ENCODE data around the gene MAL.
"Not testable (repeated sequence)": the region's sequence is repeated elsewhere in the genome, so short reads cannot be mapped to it uniquely, and the experiment has no call there.

Gene MAL

DNA sequence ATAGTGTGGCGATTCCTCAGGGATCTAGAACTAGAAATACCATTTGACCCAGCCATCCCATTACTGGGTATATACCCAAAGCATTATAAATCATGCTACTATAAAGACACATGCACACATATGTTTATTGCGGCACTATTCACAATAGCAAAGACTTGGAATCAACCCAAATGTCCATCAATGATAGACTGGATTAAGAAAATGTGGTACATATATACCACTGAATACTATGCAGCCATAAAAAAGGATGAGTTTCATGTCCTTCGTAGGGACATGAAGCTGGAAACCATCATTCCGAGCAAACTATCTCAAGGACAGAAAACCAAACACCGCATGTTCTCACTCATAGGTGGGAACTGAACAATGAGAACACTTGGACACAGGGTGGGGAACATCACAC is 72.8 kb downstream of the MAL start:
- DNase-seq (ENCODE audit: low read depth), result not testable (repeated sequence)

DNA sequence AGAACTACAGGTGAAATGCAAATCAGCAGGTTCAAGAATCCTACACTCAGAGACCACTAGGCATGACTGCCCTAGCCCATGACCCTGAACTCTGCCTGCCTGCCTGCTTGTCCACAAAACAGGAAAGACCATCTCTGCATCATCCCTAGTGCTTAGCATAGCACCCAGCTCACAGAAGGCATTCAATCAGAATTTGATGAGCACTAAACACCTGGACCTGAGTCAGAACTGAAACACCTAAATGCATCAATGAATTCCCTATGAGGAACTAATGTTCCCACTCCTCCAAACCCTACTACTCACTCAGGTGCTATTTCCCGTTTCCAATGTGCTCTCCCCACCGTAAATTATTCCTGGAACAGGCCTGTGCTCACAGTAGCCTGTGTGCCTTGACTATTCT is 74.4 kb downstream of the MAL start:
- no peak for DNase-seq (ENCODE audit: low read depth)

Measured in GM04504 (cell line).